ENCODE results near the gene EBF3. TPM values are rescaled to one million over a fixed set of nuclear protein-coding genes. Genes with fewer than 3 reads are reported as not detected.

Gene EBF3
- total RNA-seq, 4 donors from 2014 or later, result 0.42 to 2.9 (median 1.3) TPM

GRCh38 chr10:130009228-130009627 is 45.2 kb upstream of the EBF3 start:
- TF ChIP-seq CTCF (IDR thresholded peaks at IDR 0.05), result no peak
- no peak for TF ChIP-seq POLR2A (IDR thresholded peaks at IDR 0.05)
- DNase-seq, result no peak
- Histone ChIP-seq H3K4me3 (no peak overlapping the region), H3K9me3 (peaks cover 0 to 2% (median 0%) of the 10 kb centered on the region in 3 donors), H3K27me3 (peaks cover 0 to 39% (median 0%) of the 10 kb centered on the region in 4 donors), H3K27ac (no peak overlapping the region), H3K36me3 (no peaks in the 10 kb centered on the region), H3K4me1 (no peaks in the 10 kb centered on the region)
- intact Hi-C loops (cut with DNase I), result no loop called here
- WGBS, 2 donors, result 76 to 84% methylated on average over 6 to 7 of the region's 9 CpGs

DNA sequence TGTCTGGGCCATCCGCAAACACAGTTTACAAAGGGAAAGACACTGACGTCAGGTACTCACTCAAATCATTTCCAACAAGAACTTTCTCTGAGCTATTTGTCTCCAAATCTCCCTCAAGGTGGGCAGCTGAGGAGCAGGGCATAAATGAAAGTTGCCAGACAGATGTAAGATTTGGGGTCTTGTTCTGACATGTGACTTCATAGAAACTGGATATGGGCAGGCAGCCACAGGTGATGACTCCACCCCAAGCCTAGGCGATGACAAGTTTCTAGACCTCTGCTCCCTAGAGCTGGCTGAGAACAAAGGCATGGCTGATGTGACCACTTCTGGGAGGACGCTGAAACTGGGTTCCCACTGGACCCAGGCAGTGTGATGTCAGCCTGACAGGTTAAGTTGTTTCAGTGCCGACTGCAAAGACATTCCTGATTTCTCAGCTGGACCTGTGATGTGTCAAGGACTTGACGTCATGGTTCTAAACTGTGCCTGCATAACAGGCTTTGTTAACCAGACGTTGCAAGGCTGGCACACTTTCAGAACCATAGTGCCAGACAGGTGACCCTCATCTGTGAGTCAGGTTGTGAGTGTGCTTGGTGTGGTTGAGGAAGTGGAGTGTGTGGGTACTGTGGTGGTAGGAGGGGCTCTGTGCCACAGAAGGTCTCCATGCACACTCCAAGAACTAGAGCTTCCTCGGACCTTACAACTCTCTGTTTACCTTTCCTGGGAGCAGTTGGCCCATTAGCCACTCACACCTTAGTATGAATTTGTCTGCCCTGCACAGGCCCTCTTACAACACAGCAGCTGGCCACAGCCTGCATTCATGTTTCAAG is 39.9 kb upstream of the EBF3 start:
- H3K4me3 ChIP-seq, result no peak overlapping the region
- DNase-seq, result no peak
- H3K4me1 ChIP-seq, result no peaks in the 10 kb centered on the region
- no peak overlapping the region for H3K27ac ChIP-seq
- no peaks in the 10 kb centered on the region for H3K36me3 ChIP-seq
- TF ChIP-seq CTCF (IDR thresholded peaks at IDR 0.05), result no peak
- TF ChIP-seq POLR2A (IDR thresholded peaks at IDR 0.05), result no peak
- intact Hi-C loops (cut with DNase I), result no loop called here
- 54 to 83% methylated on average over 4 to 5 of the region's 8 CpGs for WGBS, 2 donors
- peaks cover 0 to 2% (median 0%) of the 10 kb centered on the region in 3 donors for H3K9me3 ChIP-seq
- peaks cover 0 to 20% (median 0%) of the 10 kb centered on the region in 4 donors for H3K27me3 ChIP-seq

- Histone ChIP-seq H3K27ac (no peak overlapping the region), H3K4me3 (no peak overlapping the region), H3K36me3 (no peaks in the 10 kb centered on the region), H3K9me3 (peaks cover 0 to 2% (median 0%) of the 10 kb centered on the region in 3 donors), H3K27me3 (peaks cover 0 to 20% (median 0%) of the 10 kb centered on the region in 4 donors), H3K4me1 (no peaks in the 10 kb centered on the region)
- intact Hi-C loops (cut with DNase I), result no loop called here
- DNase-seq, result no peak
- TF ChIP-seq CTCF (IDR thresholded peaks at IDR 0.05) (no peak), POLR2A (IDR thresholded peaks at IDR 0.05) (no peak)
- 60 to 96% methylated on average over 1 to 5 of the region's 9 CpGs for WGBS, 2 donors
Observed at GRCh38 chr10:130003166-130003565, 39.1 kb upstream of the EBF3 start.

DNA sequence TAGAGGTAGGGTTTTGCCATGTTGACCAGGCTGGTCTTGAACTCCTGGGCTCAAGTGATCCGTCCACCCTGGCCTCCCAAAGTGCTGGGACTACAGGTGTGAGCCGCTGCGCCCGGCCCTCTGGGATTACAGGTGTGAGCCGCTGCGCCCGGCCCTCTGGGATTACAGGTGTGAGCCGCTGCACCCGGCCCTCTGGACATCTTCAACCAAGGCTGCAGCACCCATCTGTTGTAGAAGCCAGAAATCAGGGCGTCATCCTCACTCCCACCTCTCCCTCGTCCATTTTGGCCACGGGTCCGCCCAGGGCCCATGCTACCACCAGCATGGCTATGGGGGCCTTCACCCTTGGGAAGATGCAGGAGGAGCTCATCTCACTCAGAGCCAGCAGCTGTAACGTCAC is 38.5 kb upstream of the EBF3 start:
- no peak for DNase-seq
- intact Hi-C loops (cut with DNase I), result no loop called here
- no peak for TF ChIP-seq POLR2A (IDR thresholded peaks at IDR 0.05)
- no peak for TF ChIP-seq CTCF (IDR thresholded peaks at IDR 0.05)
- Histone ChIP-seq H3K4me1 (no peaks in the 10 kb centered on the region), H3K27me3 (peaks cover 0 to 20% (median 0%) of the 10 kb centered on the region in 4 donors), H3K4me3 (no peak overlapping the region), H3K9me3 (peaks cover 0 to 2% (median 0%) of the 10 kb centered on the region in 3 donors), H3K27ac (no peak overlapping the region), H3K36me3 (no peaks in the 10 kb centered on the region)
- WGBS, 2 donors, result 87% methylated on average over 4 of the region's 14 CpGs; no CpG with 5 or more reads in 1 of the 2 donors

- Histone ChIP-seq H3K9me3 (peaks cover 0 to 2% (median 0%) of the 10 kb centered on the region in 3 donors), H3K4me3 (no peak overlapping the region), H3K4me1 (no peaks in the 10 kb centered on the region), H3K27me3 (peaks cover 0 to 20% (median 0%) of the 10 kb centered on the region in 4 donors), H3K36me3 (no peaks in the 10 kb centered on the region), H3K27ac (no peak overlapping the region)
- intact Hi-C loops (cut with DNase I), result no loop called here
- DNase-seq, result no peak
- TF ChIP-seq POLR2A (IDR thresholded peaks at IDR 0.05) (no peak), CTCF (IDR thresholded peaks at IDR 0.05) (no peak)
- WGBS, 2 donors, result 70 to 86% methylated on average over 3 to 4 of the region's 4 CpGs
Observed at GRCh38 chr10:130000918-130001317, 36.8 kb upstream of the EBF3 start.
